Liver (tissue), 9 donors: Measurements from ENCODE around the gene STIM1. TPM values are rescaled to one million over a fixed set of nuclear protein-coding genes. Genes with fewer than 3 reads are reported as not detected.

Source experiments
- DNase-seq: peaks from one replicate; pipeline ENCODE4 v3.0.0-alpha.2; 2017; ENCODE audit warnings: low spot score
- H3K27ac ChIP-seq, 2 donors: one replicate each; pipeline ENCODE4 v1.7.0; 2013; ENCODE audit warnings: inconsistent platforms in 2 of 2, low read length in 2 of 2, control low read depth in 1 of 2, low read depth in 1 of 2, mild to moderate bottlenecking in 1 of 2
- H3K27me3 ChIP-seq, 4 donors: one replicate each; pipeline versions ENCODE4 v1.6.1 to v1.7.0; 2013; ENCODE audit warnings: low read length in 3 of 4, inconsistent platforms in 1 of 4, mild to moderate bottlenecking in 1 of 4, moderate library complexity in 1 of 4; ENCODE audit not compliant: control insufficient read depth in 4 of 4, insufficient read depth in 4 of 4
- H3K36me3 ChIP-seq, 4 donors: one replicate each; pipeline versions ENCODE4 v1.6.1 to v1.7.0; 2013; ENCODE audit warnings: low read length in 3 of 4, mild to moderate bottlenecking in 3 of 4, low read depth in 1 of 4, moderate library complexity in 1 of 4; ENCODE audit not compliant: control insufficient read depth in 4 of 4, insufficient read depth in 3 of 4
- H3K4me1 ChIP-seq, 4 donors: one replicate each; pipeline versions ENCODE4 v1.6.1 to v1.7.0; 2013; ENCODE audit warnings: low read length in 3 of 4, mild to moderate bottlenecking in 3 of 4, moderate library complexity in 1 of 4; ENCODE audit not compliant: control insufficient read depth in 4 of 4, insufficient read depth in 4 of 4
- H3K4me3 ChIP-seq, 3 donors: one replicate each; pipeline versions ENCODE4 v1.6.1 to v1.7.0; 2013; ENCODE audit warnings: low read length in 3 of 3, control low read depth in 1 of 3, low read depth in 1 of 3, mild to moderate bottlenecking in 1 of 3
- H3K9ac ChIP-seq, 2 donors: one replicate each; pipeline ENCODE4 v1.7.0; 2013; ENCODE audit warnings: low read length in 2 of 2, mild to moderate bottlenecking in 2 of 2, moderate library complexity in 2 of 2, control low read depth in 1 of 2, low read depth in 1 of 2
- H3K9me3 ChIP-seq, 4 donors: one replicate each; pipeline versions ENCODE4 v1.6.1 to v1.7.0; 2013; ENCODE audit warnings: low read length in 3 of 4; ENCODE audit not compliant: control insufficient read depth in 4 of 4
- FOXA2 ChIP-seq: IDR thresholded peaks from 2 replicates; pipeline ENCODE4 v1.6.1; 2016; ENCODE audit warnings: antibody characterized with exemption
- GABPA ChIP-seq, 2 donors: IDR thresholded peaks in 1 of 2; conservative IDR thresholded peaks in 1 of 2; 2 replicates each; pipeline ENCODE4 v1.6.1; 2016; ENCODE audit warnings: antibody characterized with exemption in 2 of 2, mild to moderate bottlenecking in 1 of 2, moderate library complexity in 1 of 2
- HNF4A ChIP-seq, 2 donors: conservative IDR thresholded peaks; 2 replicates each; pipeline ENCODE4 v1.6.1; 2016; ENCODE audit warnings: antibody characterized with exemption in 2 of 2, mild to moderate bottlenecking in 2 of 2
- HNF4G ChIP-seq: IDR thresholded peaks from 2 replicates; pipeline ENCODE4 v1.6.1; 2016; ENCODE audit warnings: antibody characterized with exemption
- NR2F2 ChIP-seq: IDR thresholded peaks from 2 replicates; pipeline ENCODE4 v1.6.1; 2016; ENCODE audit warnings: antibody characterized with exemption
- RAD21 ChIP-seq, 2 donors: IDR thresholded peaks; 2 replicates each; pipeline ENCODE4 v1.6.1; 2016; ENCODE audit warnings: antibody characterized with exemption in 2 of 2, mild to moderate bottlenecking in 2 of 2
- RXRA ChIP-seq, 2 donors: IDR thresholded peaks; 2 replicates each; pipeline ENCODE4 v1.6.1; 2017 to 2018; ENCODE audit warnings: antibody characterized with exemption in 2 of 2, mild to moderate bottlenecking in 1 of 2
- TAF1 ChIP-seq: conservative IDR thresholded peaks from 2 replicates; pipeline ENCODE4 v1.6.1; 2016; ENCODE audit warnings: antibody characterized with exemption, mild to moderate bottlenecking
- WGBS: extraction: QIAGEN DNeasy Blood & Tissue Kit; methylation state at CpG from one replicate; pipeline ENCODE4 v1.1.7; 2013; 5-methylcytosine and 5-hydroxymethylcytosine counted together
- polyA plus RNA-seq, 2 donors: library from polyadenylated mRNA; stranded (reverse) in 1 of 2; unstranded in 1 of 2; fragments of 200-250 nt in 1 of 2; fragments of >200 nt in 1 of 2; fragmentation: Nextera tagmentation in 1 of 2; extraction: Ambion mirVana in 1 of 2; gene quantifications; one replicate each; pipeline versions ENCODE4 v1.2.1 to v1.2.3, GENCODE V29; 2013 to 2015
- total RNA-seq, 2 donors: library from RNA; depleted of rRNA; stranded (reverse); fragments of >200 nt; gene quantifications; one replicate each; pipeline ENCODE4 v1.2.3, GENCODE V29; 2014
- TF ChIP-seq, protein P1 (sequence below): fragments of 150-350 bp; IDR thresholded peaks from 2 replicates; pipeline ENCODE4 v1.5.1; 2017; ENCODE audit warnings: improper control_type of control experiment, low read depth, low read length; ENCODE audit not compliant: missing input control
- TF ChIP-seq, protein P2 (sequence below): IDR thresholded peaks from 2 replicates; pipeline ENCODE4 v1.6.1; 2016; ENCODE audit warnings: antibody characterized with exemption
- TF ChIP-seq, protein P3 (sequence below): IDR thresholded peaks from 2 replicates; pipeline ENCODE4 v1.6.1; 2016; ENCODE audit warnings: antibody characterized with exemption
- donor health status: healthy.
- donor health status: healthy.
- donor health status: healthy.
- donor health status: healthy.
- donor health status: healthy.

The STIM1 gene
- total and polyA plus RNA-seq, 4 donors, result 19.7 to 42.9 (median 25.1) TPM

DNA sequence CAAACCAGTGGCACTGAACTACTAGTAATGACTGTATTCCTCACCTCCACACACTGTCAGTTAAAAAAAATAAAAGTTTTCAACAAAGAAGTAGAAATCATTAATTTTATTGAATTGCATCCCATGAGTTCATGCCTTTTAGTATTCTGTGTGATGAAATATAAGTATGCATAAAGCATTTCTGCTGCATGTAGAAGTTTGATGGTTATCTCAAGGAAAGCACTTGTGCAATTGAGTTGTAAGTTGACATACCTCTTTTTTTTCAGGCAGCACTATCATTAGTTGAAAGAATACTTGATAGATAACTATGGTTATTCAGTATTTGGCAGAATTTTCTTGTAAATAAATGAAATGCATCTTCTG lies 104.4 kb downstream of the STIM1 start:
- no peak for TF ChIP-seq FOXA2
- TF ChIP-seq, protein P1, sequence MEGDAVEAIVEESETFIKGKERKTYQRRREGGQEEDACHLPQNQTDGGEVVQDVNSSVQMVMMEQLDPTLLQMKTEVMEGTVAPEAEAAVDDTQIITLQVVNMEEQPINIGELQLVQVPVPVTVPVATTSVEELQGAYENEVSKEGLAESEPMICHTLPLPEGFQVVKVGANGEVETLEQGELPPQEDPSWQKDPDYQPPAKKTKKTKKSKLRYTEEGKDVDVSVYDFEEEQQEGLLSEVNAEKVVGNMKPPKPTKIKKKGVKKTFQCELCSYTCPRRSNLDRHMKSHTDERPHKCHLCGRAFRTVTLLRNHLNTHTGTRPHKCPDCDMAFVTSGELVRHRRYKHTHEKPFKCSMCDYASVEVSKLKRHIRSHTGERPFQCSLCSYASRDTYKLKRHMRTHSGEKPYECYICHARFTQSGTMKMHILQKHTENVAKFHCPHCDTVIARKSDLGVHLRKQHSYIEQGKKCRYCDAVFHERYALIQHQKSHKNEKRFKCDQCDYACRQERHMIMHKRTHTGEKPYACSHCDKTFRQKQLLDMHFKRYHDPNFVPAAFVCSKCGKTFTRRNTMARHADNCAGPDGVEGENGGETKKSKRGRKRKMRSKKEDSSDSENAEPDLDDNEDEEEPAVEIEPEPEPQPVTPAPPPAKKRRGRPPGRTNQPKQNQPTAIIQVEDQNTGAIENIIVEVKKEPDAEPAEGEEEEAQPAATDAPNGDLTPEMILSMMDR, result no peak
- TF ChIP-seq, protein P2, sequence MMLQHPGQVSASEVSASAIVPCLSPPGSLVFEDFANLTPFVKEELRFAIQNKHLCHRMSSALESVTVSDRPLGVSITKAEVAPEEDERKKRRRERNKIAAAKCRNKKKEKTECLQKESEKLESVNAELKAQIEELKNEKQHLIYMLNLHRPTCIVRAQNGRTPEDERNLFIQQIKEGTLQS, result no peak
- no peak for TF ChIP-seq RAD21 (IDR thresholded peaks at IDR 0.05)
- TF ChIP-seq, protein P3, sequence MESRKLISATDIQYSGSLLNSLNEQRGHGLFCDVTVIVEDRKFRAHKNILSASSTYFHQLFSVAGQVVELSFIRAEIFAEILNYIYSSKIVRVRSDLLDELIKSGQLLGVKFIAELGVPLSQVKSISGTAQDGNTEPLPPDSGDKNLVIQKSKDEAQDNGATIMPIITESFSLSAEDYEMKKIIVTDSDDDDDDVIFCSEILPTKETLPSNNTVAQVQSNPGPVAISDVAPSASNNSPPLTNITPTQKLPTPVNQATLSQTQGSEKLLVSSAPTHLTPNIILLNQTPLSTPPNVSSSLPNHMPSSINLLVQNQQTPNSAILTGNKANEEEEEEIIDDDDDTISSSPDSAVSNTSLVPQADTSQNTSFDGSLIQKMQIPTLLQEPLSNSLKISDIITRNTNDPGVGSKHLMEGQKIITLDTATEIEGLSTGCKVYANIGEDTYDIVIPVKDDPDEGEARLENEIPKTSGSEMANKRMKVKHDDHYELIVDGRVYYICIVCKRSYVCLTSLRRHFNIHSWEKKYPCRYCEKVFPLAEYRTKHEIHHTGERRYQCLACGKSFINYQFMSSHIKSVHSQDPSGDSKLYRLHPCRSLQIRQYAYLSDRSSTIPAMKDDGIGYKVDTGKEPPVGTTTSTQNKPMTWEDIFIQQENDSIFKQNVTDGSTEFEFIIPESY, result no peak
- no peak for TF ChIP-seq NR2F2
- TF ChIP-seq TAF1, result no peak
- Histone ChIP-seq H3K9me3 (no peaks in the 10 kb centered on the region), H3K9ac (no peak overlapping the region), H3K27ac (no peak overlapping the region), H3K4me3 (no peak overlapping the region), H3K4me1 (peaks cover 9 to 21% (median 16%) of the 10 kb centered on the region in 4 donors), H3K36me3 (no peaks in the 10 kb centered on the region), H3K27me3 (no peaks in the 10 kb centered on the region)
- no peak for DNase-seq

GRCh38 chr11:3962406-3962840 lies 107.0 kb downstream of the STIM1 start:
- Histone ChIP-seq H3K27ac (no peak overlapping the region), H3K4me1 (peaks cover 9 to 21% (median 16%) of the 10 kb centered on the region in 4 donors), H3K27me3 (no peaks in the 10 kb centered on the region), H3K9me3 (no peaks in the 10 kb centered on the region), H3K4me3 (no peak overlapping the region), H3K36me3 (no peaks in the 10 kb centered on the region), H3K9ac (no peak overlapping the region)
- no peak for DNase-seq
- no peak for TF ChIP-seq GABPA (IDR thresholded peaks at IDR 0.05 in 1 of 2, conservative IDR thresholded peaks at IDR 0.05 in 1 of 2)
- no peak for TF ChIP-seq HNF4G
- TF ChIP-seq NR2F2, result no peak
- no peak for TF ChIP-seq FOXA2
- no peak for TF ChIP-seq HNF4A (conservative IDR thresholded peaks at IDR 0.05)
- TF ChIP-seq, protein P1, result no peak
- 86% methylated on average over 1 of the region's 1 CpG for WGBS

- Histone ChIP-seq H3K4me1 (peaks cover 6 to 16% (median 13%) of the 10 kb centered on the region in 4 donors), H3K9me3 (no peaks in the 10 kb centered on the region), H3K36me3 (peaks cover 0 to 6% (median 0%) of the 10 kb centered on the region in 4 donors), H3K27me3 (no peaks in the 10 kb centered on the region), H3K27ac (no peak overlapping the region), H3K4me3 (no peak overlapping the region), H3K9ac (no peak overlapping the region)
- no peak for TF ChIP-seq RXRA (IDR thresholded peaks at IDR 0.05)
- 94% methylated on average over 2 of the region's 2 CpGs for WGBS
- DNase-seq, result no peak
These were observed 108.6 kb downstream of the STIM1 start for GRCh38 chr11:3964056-3964455.
